ENCODE data around the gene RFC4.

RFC4 gene

DNA sequence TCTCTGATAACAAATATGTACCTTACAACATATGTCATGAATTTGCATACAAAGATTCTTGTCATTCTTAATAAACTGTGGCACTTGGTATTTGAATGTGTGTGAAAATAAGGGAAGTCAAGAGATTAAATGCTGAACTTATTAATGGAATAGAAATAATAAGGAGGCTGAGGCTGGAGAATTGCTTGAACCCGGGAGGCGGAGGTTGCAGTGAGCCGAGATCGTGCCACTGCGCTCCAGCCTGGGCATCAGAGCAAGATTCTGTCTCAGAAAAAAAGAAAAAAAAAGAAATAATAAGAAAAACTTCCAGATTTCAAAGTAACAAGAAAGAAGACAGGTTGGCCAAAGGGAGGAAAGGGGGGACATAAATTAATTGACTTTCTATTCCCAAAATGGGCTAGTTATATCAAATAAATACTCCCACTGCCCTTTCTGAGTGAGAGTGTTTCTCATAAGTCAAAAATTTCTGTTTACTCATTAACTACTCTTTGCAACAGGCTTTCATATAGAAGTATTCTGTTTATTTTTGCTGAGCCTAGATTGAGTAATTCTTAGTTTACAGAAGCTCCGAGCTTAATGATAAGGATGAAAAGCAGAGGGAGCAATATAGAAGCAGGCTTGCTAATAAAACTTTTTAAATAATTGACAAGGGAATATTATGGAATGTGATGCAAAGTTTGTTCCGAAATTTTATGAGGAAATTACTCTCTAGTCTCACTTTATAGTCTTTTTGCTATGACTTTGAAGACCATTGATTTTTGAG, 63.5 kb downstream of the RFC4 start:
- DNase-seq, result no peak

Data from hematopoietic multipotent progenitor cell treated with erythropoietin and hydrocortisone succinate and interleukin-3 and kit ligand, for 4 days (in vitro differentiated cells).